Naive thymus-derived CD4-positive, alpha-beta T cell (primary cell): ENCODE results near the gene SPATA33. TPM values are rescaled to one million over a fixed set of nuclear protein-coding genes. Genes with fewer than 3 reads are reported as not detected.
A peak's percentile ranks its signal among the peaks of the same experiment; 100 is the strongest.

Experiments
- ATAC-seq: fragments of 150-1000 bp; cut with Tn5 transposase; 2 replicates; pipeline ENCODE4 v1.10.0; 2021; ENCODE audit warnings: mild to moderate bottlenecking, moderate library complexity
- CTCF ChIA-PET: fragments of 350-600 bp; sonication (Branson Sonifier 250); formaldehyde crosslinking; loops from one replicate; lab custom pipeline; 2021; ENCODE audit warnings: antibody characterized with exemption; lab: Charles Lee
- POLR2A ChIA-PET: fragments of 350-600 bp; sonication (Branson Sonifier 250); formaldehyde crosslinking; loops from one replicate; lab custom pipeline; 2021; ENCODE audit warnings: antibody characterized with exemption, inconsistent platforms; lab: Charles Lee
- DNase-seq, 9 donors: peaks; one replicate each; pipeline versions ENCODE4 v3.0.0 to v3.0.0-alpha.2; 2020 to 2022; ENCODE audit warnings: mixed read lengths in 1 of 9
- H3K27ac ChIP-seq: one replicate; pipeline ENCODE4 v1.7.0; 2013; ENCODE audit warnings: mild to moderate bottlenecking, low read depth, low read length, moderate library complexity
- H3K27me3 ChIP-seq, 2 donors: one replicate each; pipeline ENCODE4 v1.7.0; 2013; ENCODE audit warnings: low read length in 2 of 2, mild to moderate bottlenecking in 2 of 2, moderate library complexity in 2 of 2; ENCODE audit not compliant: control insufficient read depth in 2 of 2, insufficient read depth in 2 of 2
- H3K36me3 ChIP-seq, 3 experiments: 1 replicate in 2 of 3; 2 replicates in 1 of 3; pipeline ENCODE4 v1.7.0; 2013; ENCODE audit warnings: low read length in 3 of 3, mild to moderate bottlenecking in 3 of 3, moderate library complexity in 1 of 3; ENCODE audit not compliant: insufficient read depth in 3 of 3, control insufficient read depth in 2 of 3
- H3K4me1 ChIP-seq, 2 donors: one replicate each; pipeline ENCODE4 v1.7.0; 2013; ENCODE audit warnings: low read length in 2 of 2, mild to moderate bottlenecking in 2 of 2, moderate library complexity in 1 of 2; ENCODE audit not compliant: control insufficient read depth in 2 of 2, insufficient read depth in 2 of 2
- H3K4me3 ChIP-seq: 2 replicates; pipeline ENCODE4 v1.7.0; 2013; ENCODE audit warnings: mild to moderate bottlenecking, low read length
- H3K9me3 ChIP-seq, 3 experiments: 1 replicate in 2 of 3; 2 replicates in 1 of 3; pipeline ENCODE4 v1.7.0; 2013; ENCODE audit warnings: low read length in 3 of 3; ENCODE audit not compliant: control insufficient read depth in 2 of 3
- H3K27ac Mint-ChIP-seq, 9 donors: one replicate each; pipeline ENCODE4 v1.8.0; 2020 to 2022; ENCODE audit warnings: mixed read lengths in 9 of 9, mild to moderate bottlenecking in 8 of 9, moderate library complexity in 5 of 9, inconsistent platforms in 2 of 9
- H3K27me3 Mint-ChIP-seq, 5 donors: one replicate each; pipeline ENCODE4 v1.8.0; 2021 to 2022; ENCODE audit warnings: mixed read lengths in 5 of 5, mild to moderate bottlenecking in 1 of 5
- H3K36me3 Mint-ChIP-seq, 5 donors: one replicate each; pipeline ENCODE4 v1.8.0; 2020 to 2022; ENCODE audit warnings: mixed read lengths in 5 of 5, mild to moderate bottlenecking in 3 of 5, inconsistent platforms in 1 of 5
- H3K4me1 Mint-ChIP-seq, 7 donors: one replicate each; pipeline ENCODE4 v1.8.0; 2020 to 2022; ENCODE audit warnings: mixed read lengths in 7 of 7, mild to moderate bottlenecking in 3 of 7, inconsistent platforms in 1 of 7
- H3K4me3 Mint-ChIP-seq, 10 donors: one replicate each; pipeline ENCODE4 v1.8.0; 2020 to 2022; ENCODE audit warnings: mild to moderate bottlenecking in 10 of 10, mixed read lengths in 10 of 10, moderate library complexity in 6 of 10, inconsistent platforms in 2 of 10
- H3K9me3 Mint-ChIP-seq, 11 donors: one replicate each; pipeline ENCODE4 v1.8.0; 2020 to 2022; ENCODE audit warnings: mixed read lengths in 11 of 11, mild to moderate bottlenecking in 4 of 11, inconsistent platforms in 1 of 11, moderate library complexity in 1 of 11
- intact Hi-C, 2 donors: fragments of 100-400 bp; cut with micrococcal nuclease; formaldehyde crosslinking; loops; one replicate each; pipeline ENCODE4 v1.15.1; 2023
- polyA plus RNA-seq, 2 donors: library from polyadenylated mRNA; unstranded; fragments of 300-500 nt; fragmentation: Illumina TruSeq; gene quantifications; one replicate each; pipeline ENCODE4 v1.2.3, GENCODE V29; 2021
- total RNA-seq, 6 experiments: library from RNA in 5 of 6; stranded (reverse) in 5 of 6; gene quantifications; 1 replicate in 5 of 6; 2 replicates in 1 of 6; pipeline ENCODE4 v1.2.3 and lab custom pipeline; 2021 to 2026

The SPATA33 gene
- total and polyA plus RNA-seq, 7 experiments from 2014 or later = 2.4 to 17.0 (median 6.6) TPM

- Histone ChIP-seq H3K27me3 (no peaks in the 10 kb centered on the region), H3K27ac (no peak overlapping the region), H3K36me3 (no peaks in the 10 kb centered on the region), H3K4me1 (peaks cover 16 to 26% of the 10 kb centered on the region in 2 donors), H3K4me3 (no peak overlapping the region), H3K9me3 (no peaks in the 10 kb centered on the region)
- ATAC-seq (no peak), DNase-seq (no peak)
- POLR2A ChIA-PET = interaction anchor here (0.8 to 5.2 kb wide), 4 partner anchors 15 to 34 kb away, joined by 3 to 50 read pairs (median 4); no protein-coding TSS in a partner anchor
- Mint-ChIP-seq H3K36me3 (peaks cover 0 to under 1% (median 0%) of the 10 kb centered on the region in 5 donors), H3K27ac (no peak overlapping the region), H3K4me3 (no peak overlapping the region), H3K9me3 (no peaks in the 10 kb centered on the region), H3K4me1 (peaks cover 5 to 30% (median 17%) of the 10 kb centered on the region in 7 donors), H3K27me3 (no peaks in the 10 kb centered on the region)
- intact Hi-C loops = loop anchor here (5.0 to 10.0 kb wide), 4 partner anchors 217 to 902 kb away; partner anchors contain the start of gene CDT1 (in 1 of the 2)
- CTCF ChIA-PET = interaction anchor here (1.0 to 6.8 kb wide), 5 partner anchors 12 to 169 kb away, joined by 3 to 138 read pairs (median 12); partner anchors contain the start of gene TCF25
Observed at GRCh38 chr16:89704281-89704680, 46.6 kb downstream of the SPATA33 start.

DNA sequence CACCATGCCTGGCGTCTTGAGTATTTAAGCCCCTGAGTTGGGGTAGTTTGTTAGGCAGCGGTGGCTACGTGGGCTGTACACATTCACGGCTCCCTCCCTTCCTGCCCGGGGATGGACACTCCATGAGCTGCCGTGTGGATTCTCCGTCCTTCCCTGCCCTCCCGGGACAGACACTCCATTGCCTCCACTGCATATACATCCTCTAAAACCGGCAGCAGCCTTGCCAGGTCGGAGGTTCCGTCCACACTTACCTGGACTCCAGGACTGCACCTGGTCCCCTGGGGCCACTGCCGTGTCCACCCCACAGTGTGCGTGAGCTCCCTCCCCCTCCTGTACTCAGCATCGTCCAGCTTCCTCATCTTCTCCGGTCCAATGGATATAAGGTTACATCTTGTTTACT is 47.4 kb downstream of the SPATA33 start:
- Mint-ChIP-seq H3K27me3 (no peaks in the 10 kb centered on the region), H3K4me1 (peaks cover 5 to 26% (median 14%) of the 10 kb centered on the region in 7 donors), H3K9me3 (no peaks in the 10 kb centered on the region), H3K4me3 (no peak overlapping the region), H3K27ac (peak overlapping the region in 2 of 9 donors; percentile 12 to 81), H3K36me3 (no peaks in the 10 kb centered on the region)
- Histone ChIP-seq H3K27me3 (no peaks in the 10 kb centered on the region), H3K4me1 (peaks cover 13 to 23% of the 10 kb centered on the region in 2 donors), H3K4me3 (no peak overlapping the region), H3K9me3 (no peaks in the 10 kb centered on the region), H3K27ac (no peak overlapping the region), H3K36me3 (no peaks in the 10 kb centered on the region)
- peak in 1 of 9 donors; percentile 2 for DNase-seq
- POLR2A ChIA-PET = interaction anchor here (0.6 to 5.2 kb wide), 5 partner anchors 14 to 1041 kb away, joined by 3 to 50 read pairs (median 5); no protein-coding TSS in a partner anchor
- no peak for ATAC-seq
- intact Hi-C loops = loop anchor here in 1 of 2 donors (10.0 kb wide), 1 partner anchor 460 kb away; no protein-coding TSS in a partner anchor
- CTCF ChIA-PET = interaction anchor here (0.6 to 6.8 kb wide), 10 partner anchors 9 to 160 kb away, joined by 3 to 138 read pairs (median 7); partner anchors contain the start of gene CDK10

DNA sequence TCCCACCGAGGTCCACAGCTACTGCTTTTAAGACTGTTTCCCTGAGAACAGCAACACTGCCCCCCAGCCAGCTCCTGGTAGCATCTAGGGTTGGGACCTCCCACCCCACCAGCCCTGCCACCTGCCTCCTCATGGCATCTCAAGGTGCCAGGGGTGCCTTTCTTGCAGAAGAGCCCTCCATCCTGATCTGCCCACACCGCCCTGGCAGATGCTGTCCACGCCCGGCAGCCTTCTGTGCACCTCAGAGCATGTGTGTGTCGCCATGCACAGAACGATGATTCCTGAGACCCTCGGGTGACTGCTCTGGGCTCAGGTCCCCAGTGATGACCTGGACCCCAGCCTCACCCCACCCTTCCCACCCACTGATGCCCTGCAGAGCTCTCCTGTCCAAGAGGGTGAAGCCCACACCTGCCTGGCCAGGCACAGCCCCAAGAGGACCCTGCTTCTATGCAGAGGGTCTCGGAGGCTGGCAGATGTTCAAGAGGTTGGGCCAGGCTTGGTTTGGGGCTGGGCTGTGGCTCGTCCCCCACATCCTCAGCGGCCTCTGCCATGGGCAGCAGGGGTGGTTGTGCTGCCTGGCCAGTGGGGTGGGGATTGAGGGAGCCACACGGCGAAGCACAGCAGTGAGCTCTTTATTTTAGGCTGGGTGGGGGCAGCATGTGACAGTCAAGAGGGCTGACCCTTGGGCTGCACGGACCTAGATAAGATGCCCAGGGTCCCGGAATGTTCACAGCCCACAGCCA is 49.1 kb downstream of the SPATA33 start:
- ChIA-PET CTCF (interaction anchor here (0.7 to 6.8 kb wide), 24 partner anchors 8 to 206 kb away, joined by 3 to 138 read pairs (median 5); partner anchors contain the start of genes CDK10 and TCF25), POLR2A (interaction anchor here (0.6 to 5.2 kb wide), 14 partner anchors 11 to 204 kb away, joined by 3 to 50 read pairs (median 4); no protein-coding TSS in a partner anchor)
- Mint-ChIP-seq H3K9me3 (no peaks in the 10 kb centered on the region), H3K27ac (no peak overlapping the region), H3K4me1 (peaks cover 5 to 23% (median 14%) of the 10 kb centered on the region in 7 donors), H3K4me3 (peak overlapping the region in 1 of 10 donors; percentile 26), H3K36me3 (no peaks in the 10 kb centered on the region), H3K27me3 (no peaks in the 10 kb centered on the region)
- Histone ChIP-seq H3K27ac (no peak overlapping the region), H3K4me3 (no peak overlapping the region), H3K4me1 (peaks cover 4 to 13% of the 10 kb centered on the region in 2 donors), H3K36me3 (no peaks in the 10 kb centered on the region), H3K27me3 (no peaks in the 10 kb centered on the region), H3K9me3 (no peaks in the 10 kb centered on the region)
- DNase-seq (peak in 1 of 9 donors; percentile 7), ATAC-seq (no peak)
- intact Hi-C loops = loop anchor here (1.0 to 10.0 kb wide), 7 partner anchors 16 to 462 kb away; no protein-coding TSS in a partner anchor

DNA sequence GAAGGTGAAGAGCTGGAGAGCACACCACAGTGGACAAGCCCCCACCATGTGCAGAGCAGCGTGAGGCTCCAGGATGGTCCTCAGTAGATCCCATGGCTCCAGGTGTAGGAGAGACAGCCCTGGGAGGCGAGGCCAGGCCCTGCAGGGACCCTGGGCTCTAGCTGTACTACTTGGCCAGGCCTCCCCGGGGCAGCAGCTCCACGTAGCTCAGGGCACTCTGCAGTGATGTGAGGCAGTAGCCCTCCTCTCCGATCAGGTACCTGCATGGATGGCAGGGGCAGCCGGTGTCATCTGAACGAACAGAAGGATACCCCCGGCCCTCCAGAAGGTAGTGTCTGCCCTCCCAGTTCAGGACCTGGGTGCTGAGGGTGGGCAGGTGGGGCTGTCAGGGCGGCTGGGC is 50.1 kb downstream of the SPATA33 start:
- Histone ChIP-seq H3K4me3 (no peak overlapping the region), H3K27me3 (no peaks in the 10 kb centered on the region), H3K4me1 (peaks cover 0 to 14% of the 10 kb centered on the region in 2 donors), H3K9me3 (no peaks in the 10 kb centered on the region), H3K27ac (no peak overlapping the region), H3K36me3 (no peaks in the 10 kb centered on the region)
- H3K36me3 Mint-ChIP-seq = no peaks in the 10 kb centered on the region
- H3K27me3 Mint-ChIP-seq = no peaks in the 10 kb centered on the region
- H3K4me3 Mint-ChIP-seq = no peak overlapping the region
- CTCF ChIA-PET = interaction anchor here (0.6 to 6.8 kb wide), 9 partner anchors 9 to 928 kb away, joined by 3 to 138 read pairs (median 4); partner anchors contain the start of gene TCF25
- POLR2A ChIA-PET = interaction anchor here (2.3 kb wide), 1 partner anchor 78 kb away, joined by 6 read pairs; no protein-coding TSS in a partner anchor
- intact Hi-C loops = loop anchor here in 1 of 2 donors (10.0 kb wide), 1 partner anchor 463 kb away; no protein-coding TSS in a partner anchor
- H3K9me3 Mint-ChIP-seq = no peaks in the 10 kb centered on the region
- H3K27ac Mint-ChIP-seq = no peak overlapping the region
- peaks cover 5 to 22% (median 9%) of the 10 kb centered on the region in 7 donors for H3K4me1 Mint-ChIP-seq
- DNase-seq (no peak), ATAC-seq (no peak)

- Mint-ChIP-seq H3K27me3 (no peaks in the 10 kb centered on the region), H3K9me3 (no peaks in the 10 kb centered on the region), H3K36me3 (no peaks in the 10 kb centered on the region), H3K4me1 (peaks cover 4 to 15% (median 7%) of the 10 kb centered on the region in 7 donors), H3K27ac (no peak overlapping the region), H3K4me3 (no peak overlapping the region)
- Histone ChIP-seq H3K4me1 (peaks cover 0 to 12% of the 10 kb centered on the region in 2 donors), H3K4me3 (no peak overlapping the region), H3K9me3 (no peaks in the 10 kb centered on the region), H3K27ac (no peak overlapping the region), H3K27me3 (no peaks in the 10 kb centered on the region), H3K36me3 (no peaks in the 10 kb centered on the region)
- ATAC-seq (no peak), DNase-seq (no peak)
- intact Hi-C loops = loop anchor here in 1 of 2 donors (10.0 kb wide), 1 partner anchor 464 kb away; no protein-coding TSS in a partner anchor
- POLR2A ChIA-PET = interaction anchor here (0.6 to 1.4 kb wide), 3 partner anchors 9 to 15 kb away, joined by 3 to 6 read pairs (median 3); no protein-coding TSS in a partner anchor
- CTCF ChIA-PET = interaction anchor here (0.7 to 6.8 kb wide), 6 partner anchors 8 to 152 kb away, joined by 3 to 138 read pairs (median 4); no protein-coding TSS in a partner anchor
Observed at GRCh38 chr16:89708481-89708931, 50.9 kb downstream of the SPATA33 start.

- no peaks in the 10 kb centered on the region for H3K36me3 ChIP-seq
- ATAC-seq = no peak
- H3K9me3 ChIP-seq = no peaks in the 10 kb centered on the region
- peaks cover 0 to 12% of the 10 kb centered on the region in 2 donors for H3K4me1 ChIP-seq
- ChIA-PET POLR2A (interaction anchor here (1.0 to 1.4 kb wide), 2 partner anchors 8 to 14 kb away, joined by 3 to 6 read pairs; no protein-coding TSS in a partner anchor), CTCF (interaction anchor here (0.7 to 6.8 kb wide), 4 partner anchors 9 to 151 kb away, joined by 3 to 138 read pairs (median 3); no protein-coding TSS in a partner anchor)
- H3K9me3 Mint-ChIP-seq = no peaks in the 10 kb centered on the region
- H3K27ac Mint-ChIP-seq = no peak overlapping the region
- no peak for DNase-seq
- H3K4me3 Mint-ChIP-seq = no peak overlapping the region
- no peaks in the 10 kb centered on the region for H3K36me3 Mint-ChIP-seq
- H3K27ac ChIP-seq = no peak overlapping the region
- peaks cover 4 to 15% (median 7%) of the 10 kb centered on the region in 7 donors for H3K4me1 Mint-ChIP-seq
- no peaks in the 10 kb centered on the region for H3K27me3 ChIP-seq
- H3K4me3 ChIP-seq = no peak overlapping the region
- H3K27me3 Mint-ChIP-seq = no peaks in the 10 kb centered on the region
- intact Hi-C loops = loop anchor here in 1 of 2 donors (10.0 kb wide), 1 partner anchor 464 kb away; no protein-coding TSS in a partner anchor
Observed at GRCh38 chr16:89709166-89709565, 51.5 kb downstream of the SPATA33 start.
